Astrocyte of the cerebellum (primary cell): ENCODE data around the gene RABEP1.
"Not testable (repeated sequence)": the region's sequence is repeated elsewhere in the genome, so short reads cannot be mapped to it uniquely, and the experiment has no call there.

Experiments used
- DNase-seq: peaks from one replicate; pipeline ENCODE4 v3.0.0-alpha.2; 2011; ENCODE audit warnings: low read depth
- H3K4me3 ChIP-seq: 2 replicates; pipeline ENCODE4 v1.5.1; 2011; ENCODE audit warnings: mild to moderate bottlenecking, low read depth, low read length, moderate library complexity
- in situ Hi-C: cut with HindIII; loops from 2 replicates; pipeline ENCODE4 v1.10.0; 2017; ENCODE audit warnings: low sequenced_read_pairs
- TF ChIP-seq, protein P1 (sequence below): IDR thresholded peaks from 2 replicates; pipeline ENCODE4 v1.5.1; 2012; ENCODE audit warnings: low read length, low read depth, moderate library complexity, mild to moderate bottlenecking; ENCODE audit errors: missing control alignments

Gene RABEP1, protein sequence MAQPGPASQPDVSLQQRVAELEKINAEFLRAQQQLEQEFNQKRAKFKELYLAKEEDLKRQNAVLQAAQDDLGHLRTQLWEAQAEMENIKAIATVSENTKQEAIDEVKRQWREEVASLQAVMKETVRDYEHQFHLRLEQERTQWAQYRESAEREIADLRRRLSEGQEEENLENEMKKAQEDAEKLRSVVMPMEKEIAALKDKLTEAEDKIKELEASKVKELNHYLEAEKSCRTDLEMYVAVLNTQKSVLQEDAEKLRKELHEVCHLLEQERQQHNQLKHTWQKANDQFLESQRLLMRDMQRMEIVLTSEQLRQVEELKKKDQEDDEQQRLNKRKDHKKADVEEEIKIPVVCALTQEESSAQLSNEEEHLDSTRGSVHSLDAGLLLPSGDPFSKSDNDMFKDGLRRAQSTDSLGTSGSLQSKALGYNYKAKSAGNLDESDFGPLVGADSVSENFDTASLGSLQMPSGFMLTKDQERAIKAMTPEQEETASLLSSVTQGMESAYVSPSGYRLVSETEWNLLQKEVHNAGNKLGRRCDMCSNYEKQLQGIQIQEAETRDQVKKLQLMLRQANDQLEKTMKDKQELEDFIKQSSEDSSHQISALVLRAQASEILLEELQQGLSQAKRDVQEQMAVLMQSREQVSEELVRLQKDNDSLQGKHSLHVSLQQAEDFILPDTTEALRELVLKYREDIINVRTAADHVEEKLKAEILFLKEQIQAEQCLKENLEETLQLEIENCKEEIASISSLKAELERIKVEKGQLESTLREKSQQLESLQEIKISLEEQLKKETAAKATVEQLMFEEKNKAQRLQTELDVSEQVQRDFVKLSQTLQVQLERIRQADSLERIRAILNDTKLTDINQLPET

DNA sequence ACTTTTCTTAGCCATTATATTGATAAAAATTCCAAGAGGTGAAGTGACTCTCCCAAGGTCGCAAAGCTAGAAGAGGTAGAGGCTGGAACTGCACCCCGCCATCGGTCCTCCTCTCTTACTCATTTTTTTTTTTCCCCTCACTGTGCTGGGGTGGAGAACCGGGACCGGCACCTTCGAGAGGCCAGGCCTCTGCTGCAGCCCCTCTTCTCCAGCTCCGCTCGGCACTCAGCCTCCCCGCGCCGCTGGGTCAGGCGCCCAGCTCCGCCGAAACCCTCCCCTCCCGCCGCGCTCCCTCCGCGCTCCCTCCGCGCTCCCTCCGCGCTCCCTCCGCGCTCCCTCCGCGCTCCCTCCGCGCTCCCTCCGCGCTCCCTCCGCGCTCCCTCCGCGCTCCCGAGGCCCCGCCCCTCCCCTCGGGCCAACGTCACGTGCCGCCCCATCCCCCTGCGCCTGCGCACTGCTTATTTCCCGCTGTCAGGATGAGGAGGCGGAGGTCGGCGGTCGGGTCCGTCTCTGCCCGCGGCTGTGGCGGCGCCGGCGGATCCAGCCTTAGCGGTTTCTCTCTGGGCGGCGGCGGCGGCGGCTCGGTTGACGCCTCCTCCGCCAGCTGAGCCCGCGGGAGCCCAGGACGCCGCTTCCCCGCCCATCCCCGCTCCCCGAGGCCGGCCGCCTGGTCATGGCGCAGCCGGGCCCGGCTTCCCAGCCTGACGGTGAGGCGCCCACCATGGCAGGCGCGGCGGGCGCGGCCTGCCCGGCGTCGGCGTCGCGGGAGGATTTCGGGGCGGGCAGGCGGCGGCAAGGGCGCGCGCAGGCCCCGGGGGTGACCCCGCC, at the start of gene RABEP1:
Gene RABEP1, plus strand, starts transcription at position 471 of the 828 bp plus-strand sequence. Its CDS starts 203 bp downstream, at position 674.
- peak; percentile 69 for DNase-seq
- in situ Hi-C loops: no loop called here
- peak within 1 kb of the TSS; percentile 64 for H3K4me3 ChIP-seq
- TF ChIP-seq, protein P1, sequence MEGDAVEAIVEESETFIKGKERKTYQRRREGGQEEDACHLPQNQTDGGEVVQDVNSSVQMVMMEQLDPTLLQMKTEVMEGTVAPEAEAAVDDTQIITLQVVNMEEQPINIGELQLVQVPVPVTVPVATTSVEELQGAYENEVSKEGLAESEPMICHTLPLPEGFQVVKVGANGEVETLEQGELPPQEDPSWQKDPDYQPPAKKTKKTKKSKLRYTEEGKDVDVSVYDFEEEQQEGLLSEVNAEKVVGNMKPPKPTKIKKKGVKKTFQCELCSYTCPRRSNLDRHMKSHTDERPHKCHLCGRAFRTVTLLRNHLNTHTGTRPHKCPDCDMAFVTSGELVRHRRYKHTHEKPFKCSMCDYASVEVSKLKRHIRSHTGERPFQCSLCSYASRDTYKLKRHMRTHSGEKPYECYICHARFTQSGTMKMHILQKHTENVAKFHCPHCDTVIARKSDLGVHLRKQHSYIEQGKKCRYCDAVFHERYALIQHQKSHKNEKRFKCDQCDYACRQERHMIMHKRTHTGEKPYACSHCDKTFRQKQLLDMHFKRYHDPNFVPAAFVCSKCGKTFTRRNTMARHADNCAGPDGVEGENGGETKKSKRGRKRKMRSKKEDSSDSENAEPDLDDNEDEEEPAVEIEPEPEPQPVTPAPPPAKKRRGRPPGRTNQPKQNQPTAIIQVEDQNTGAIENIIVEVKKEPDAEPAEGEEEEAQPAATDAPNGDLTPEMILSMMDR: no peak

DNA sequence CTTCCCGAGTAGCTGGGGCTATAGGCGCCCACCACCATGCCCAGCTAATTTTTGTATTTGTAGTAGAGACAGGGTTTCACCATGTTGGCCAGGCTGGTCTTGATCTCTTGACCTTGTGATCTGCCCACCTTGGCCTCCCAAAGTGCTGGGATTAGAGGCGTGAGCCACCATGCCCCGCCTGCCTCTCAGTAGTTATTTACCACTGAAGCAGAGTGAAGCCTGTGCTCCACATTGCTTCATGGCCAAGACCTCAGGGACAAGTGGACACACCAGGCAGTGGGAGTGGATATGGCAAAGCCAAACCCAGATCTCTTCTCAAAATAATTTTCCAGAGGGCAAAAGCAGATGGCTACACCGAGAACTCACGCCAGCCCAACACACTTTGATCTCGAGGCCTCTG, 48.6 kb upstream of the RABEP1 start:
- in situ Hi-C loops: not testable (repeated sequence)

DNA sequence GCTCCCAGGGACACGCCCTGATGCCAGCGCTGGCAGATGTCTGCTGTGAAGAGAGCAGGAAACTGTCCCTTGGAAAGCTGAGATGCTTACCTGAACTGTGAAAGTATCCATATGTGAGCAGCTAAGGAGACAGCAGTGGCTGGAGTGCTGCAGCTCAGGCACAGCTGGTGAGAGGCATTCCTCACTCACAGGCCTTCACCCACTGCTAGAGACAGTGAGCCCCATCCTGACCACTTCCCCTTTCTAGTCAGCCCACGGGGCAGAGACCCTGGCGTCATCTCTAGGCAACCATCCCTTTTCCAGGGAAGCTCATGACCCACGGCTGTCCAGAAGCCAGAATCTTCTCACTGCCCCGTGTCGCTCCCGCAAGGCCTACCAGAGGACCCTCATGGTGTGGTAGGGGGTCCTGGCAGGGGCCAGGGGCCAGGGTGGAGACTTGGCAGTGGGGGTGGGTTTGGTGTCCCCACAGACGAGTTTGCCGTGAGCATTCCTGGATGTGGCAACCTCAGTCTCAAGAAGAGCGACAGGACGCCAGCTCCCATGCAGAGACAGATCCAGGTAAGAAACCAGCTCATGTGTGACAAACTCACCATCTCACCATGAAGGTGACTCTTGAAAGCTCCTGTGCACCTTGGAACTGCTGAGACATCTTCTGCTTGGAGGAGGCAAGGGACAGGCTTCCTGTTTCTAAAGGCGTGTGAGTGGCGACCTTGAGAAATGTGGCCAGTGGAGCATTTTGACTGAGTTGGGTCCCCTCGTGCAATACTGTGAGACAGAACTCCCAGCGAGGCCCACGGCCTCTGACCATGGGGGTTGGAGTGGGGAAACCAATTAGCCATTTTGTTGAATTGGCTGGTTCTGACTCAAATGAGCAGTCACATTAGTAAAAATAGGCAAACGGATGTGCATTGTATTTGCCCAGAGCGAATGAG, 47.2 kb upstream of the RABEP1 start, which contains the start of gene SCIMP:
Gene SCIMP, minus strand, starts transcription at position 216 of the 932 bp plus-strand sequence. Its CDS starts 105 bp downstream, at position 111.
- no peak within 1 kb of the TSS for H3K4me3 ChIP-seq
- in situ Hi-C loops: no loop called here
- TF ChIP-seq, protein P1: no peak
- no peak for DNase-seq

More for the DNA sequence above, 48.6 kb upstream of the RABEP1 start:
- DNase-seq, H3K4me3 ChIP-seq: not testable (repeated sequence)

DNA sequence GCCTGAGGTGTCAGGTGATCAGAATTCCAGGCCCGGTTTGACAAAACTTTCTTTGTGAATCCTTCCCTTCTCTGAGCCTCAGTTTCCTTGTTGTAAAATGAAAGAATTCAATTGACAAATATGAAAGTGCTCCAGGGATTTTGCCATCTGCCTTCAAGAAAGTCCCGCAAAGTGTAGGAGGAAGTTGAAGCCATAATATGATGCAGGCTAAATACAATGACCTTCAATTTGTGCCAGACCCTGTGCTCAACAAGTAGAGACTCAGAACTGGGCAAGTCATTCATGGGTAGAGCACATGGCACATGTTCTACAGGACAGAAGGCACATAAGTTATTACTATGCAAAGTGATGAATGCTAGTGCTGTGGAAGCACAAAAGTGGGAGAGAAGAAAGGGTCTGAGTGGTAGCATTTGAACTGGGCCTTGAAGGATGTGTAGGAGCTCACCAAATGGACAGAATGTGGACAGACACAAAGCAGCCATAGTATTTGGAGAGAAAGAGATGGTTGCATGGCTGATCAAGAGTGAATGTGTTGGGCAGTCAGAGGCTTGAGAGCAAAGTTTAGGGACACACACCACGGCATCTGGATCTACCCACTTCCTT, 45.0 kb upstream of the RABEP1 start:
- in situ Hi-C loops: no loop called here
- TF ChIP-seq, protein P1: no peak
- no peak overlapping the region for H3K4me3 ChIP-seq
- no peak for DNase-seq

DNA sequence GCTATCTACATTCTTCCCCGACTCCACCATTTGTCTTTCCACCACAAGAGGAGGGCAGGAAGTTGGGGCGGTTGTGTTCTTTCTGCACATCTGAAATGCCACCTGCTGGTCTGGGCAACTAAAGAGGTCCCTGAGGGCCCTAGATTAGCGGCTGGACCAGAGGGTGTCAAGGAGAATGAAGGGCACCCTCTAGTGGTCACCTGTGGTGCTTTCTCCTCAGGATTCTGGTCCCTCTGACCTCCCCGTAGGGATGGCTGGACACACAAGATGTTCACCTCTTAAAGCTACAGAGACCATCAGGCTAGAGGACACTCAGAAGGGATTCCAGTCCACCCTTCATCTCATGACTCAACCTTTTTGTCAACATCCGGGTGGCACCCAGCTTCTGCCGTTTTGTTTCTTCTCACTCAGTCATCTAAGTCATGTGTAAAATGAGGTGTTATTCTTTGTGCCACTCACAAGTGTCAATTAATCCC, 44.5 kb upstream of the RABEP1 start:
- no peak overlapping the region for H3K4me3 ChIP-seq
- no peak for DNase-seq
- in situ Hi-C loops: no loop called here
- TF ChIP-seq, protein P1: peak; percentile 45

DNA sequence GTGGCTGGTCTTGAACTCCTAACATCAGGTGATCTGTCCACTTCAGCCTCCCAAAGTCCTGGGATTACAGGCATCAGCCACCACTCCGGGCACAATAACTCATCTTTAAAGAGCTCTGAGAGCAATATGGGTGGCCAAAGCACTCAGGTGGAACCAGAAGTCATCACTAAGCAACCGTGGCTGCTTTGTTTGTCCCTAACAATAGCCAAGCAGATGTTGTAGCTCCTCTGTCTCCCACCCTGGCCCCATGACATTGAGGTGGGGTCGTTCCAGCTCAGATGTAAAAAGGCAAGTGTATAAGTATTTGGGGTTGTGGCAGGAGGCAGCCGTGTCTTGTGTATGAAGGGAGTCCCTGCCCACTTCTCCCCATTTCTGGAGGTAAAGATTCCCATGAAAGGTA, 43.8 kb upstream of the RABEP1 start:
- TF ChIP-seq, protein P1: no peak
- no peak for DNase-seq
- H3K4me3 ChIP-seq: no peak overlapping the region
- in situ Hi-C loops: no loop called here

DNA sequence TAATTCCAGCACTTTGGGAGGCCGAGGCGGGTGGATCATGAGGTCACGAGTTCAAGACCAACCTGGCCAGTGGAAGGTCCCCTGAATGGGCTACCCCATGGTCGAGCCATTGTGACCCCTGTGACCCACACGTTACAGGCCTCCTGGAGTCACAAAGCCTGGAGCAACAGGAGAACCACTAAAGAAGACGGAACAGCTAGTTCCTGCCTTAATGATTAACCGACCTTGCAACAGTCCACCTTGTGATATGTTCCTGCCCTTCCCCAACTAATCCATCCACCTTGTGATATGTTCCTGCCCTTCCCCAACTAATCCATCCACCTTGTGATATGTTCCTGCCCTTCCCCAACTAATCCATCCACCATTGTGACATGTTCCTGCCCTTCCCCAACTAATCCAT, 42.3 kb upstream of the RABEP1 start:
- DNase-seq, H3K4me3 ChIP-seq, in situ Hi-C loops: not testable (repeated sequence)
